ENCODE measurements around the gene FHIT.

The FHIT gene

GRCh38 chr3:60756241-60757030, 494.8 kb downstream of the FHIT start:
- DNase-seq = no peak

DNA sequence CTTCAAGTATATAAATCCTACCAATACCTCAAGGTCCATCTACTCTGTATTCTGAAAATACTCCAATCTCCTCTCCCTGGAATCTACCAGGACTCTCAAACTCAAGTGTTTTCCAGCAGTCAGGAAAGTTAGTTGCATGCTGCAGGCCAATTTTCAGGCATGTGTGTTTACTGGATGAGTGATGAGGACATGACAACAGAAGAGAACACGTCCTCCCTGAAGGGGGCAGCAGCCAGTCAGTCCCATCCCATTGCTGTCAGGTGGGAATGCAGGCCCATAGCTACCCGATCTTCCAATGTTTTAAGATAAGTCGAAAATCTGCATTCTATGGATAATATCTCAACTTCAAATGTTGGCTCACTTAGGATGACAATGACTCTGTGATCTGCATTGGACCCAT, 496.2 kb downstream of the FHIT start:
- no peak for DNase-seq

GRCh38 chr3:60754617-60755016, 496.6 kb downstream of the FHIT start:
- DNase-seq = peak in 1 of 3 donors; percentile 33

DNA sequence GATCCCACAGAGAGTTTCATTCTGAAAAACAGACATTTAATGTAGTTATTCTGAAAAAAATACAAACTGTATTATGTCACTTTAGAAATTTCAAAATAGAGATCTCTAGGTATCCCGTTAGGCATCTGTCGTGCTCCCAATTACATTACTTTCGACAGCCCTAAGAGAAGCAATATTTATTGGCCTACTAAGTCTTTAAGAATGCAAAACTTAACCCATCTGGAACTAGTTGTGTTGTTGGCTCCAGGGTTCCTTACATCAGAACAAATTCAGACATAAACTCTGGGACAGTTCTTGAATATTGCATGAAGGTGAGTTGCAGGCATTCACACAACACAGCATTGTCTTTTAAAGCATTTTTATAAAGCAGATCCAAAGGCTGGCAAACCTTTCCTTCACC, 498.4 kb downstream of the FHIT start:
- DNase-seq = no peak

DNA sequence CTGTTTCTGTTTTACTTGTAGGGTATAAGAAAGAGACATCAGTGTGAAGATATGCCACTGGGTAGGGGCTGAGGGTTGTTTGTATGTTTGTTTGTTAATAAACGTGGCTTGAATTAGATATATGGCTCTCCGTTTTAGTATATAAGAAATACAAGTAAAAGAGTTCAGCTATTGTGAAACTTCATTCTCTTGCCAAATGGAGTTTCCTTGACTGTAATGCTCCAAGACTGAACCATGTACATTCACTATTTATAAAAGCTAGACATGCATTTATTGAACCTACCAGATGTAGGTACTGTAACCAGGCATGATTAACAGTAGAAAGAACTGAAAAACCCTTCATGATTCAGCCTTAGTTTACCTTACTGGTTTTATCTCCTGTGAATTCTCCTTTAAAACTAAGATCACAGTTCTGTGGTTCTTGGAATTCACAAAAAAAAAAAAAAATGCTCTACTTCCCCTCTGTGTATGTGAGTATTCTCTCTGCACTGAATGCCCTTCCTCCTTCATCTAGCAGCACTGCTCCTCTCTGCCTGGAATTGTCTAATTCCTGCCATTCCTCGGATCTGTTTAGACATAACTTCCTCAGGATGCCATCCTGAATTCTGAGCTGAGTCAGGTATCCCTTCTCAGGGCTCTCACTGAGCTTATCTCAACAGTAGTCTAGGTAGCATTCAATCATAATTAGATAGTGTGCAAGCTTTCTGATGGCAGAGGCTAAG, 504.4 kb downstream of the FHIT start:
- peak in 2 of 3 donors; percentile 8 to 21 for DNase-seq

- DNase-seq = no peak
Measured at GRCh38 chr3:60746043-60746638, 505.1 kb downstream of the FHIT start.

DNA sequence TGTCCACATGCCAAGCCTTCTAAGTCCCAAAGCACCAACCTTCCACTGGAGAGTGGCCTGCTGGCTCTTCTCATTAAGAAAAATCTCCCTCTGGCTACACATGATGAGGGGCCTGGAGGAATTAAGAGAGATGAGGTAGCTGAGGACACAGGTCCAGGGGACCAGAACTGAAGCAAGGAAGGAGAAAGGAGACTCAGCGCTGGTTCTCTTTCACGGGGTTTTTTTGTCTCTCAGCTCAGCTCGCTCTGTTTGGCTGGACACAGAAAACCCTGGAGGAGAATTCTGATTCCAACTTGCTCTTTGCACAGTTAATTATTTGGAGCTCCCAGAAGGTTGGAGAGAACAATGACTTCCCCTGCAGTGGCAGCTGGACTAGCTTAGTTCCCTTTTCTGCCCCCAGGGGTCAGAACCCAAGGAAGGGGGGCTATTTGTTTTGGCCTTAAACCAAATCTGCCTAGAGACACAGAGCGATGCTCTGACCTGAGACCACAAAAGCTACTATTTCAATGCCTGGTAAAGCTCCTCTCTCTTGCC, 507.6 kb downstream of the FHIT start:
- DNase-seq = no peak

DNA sequence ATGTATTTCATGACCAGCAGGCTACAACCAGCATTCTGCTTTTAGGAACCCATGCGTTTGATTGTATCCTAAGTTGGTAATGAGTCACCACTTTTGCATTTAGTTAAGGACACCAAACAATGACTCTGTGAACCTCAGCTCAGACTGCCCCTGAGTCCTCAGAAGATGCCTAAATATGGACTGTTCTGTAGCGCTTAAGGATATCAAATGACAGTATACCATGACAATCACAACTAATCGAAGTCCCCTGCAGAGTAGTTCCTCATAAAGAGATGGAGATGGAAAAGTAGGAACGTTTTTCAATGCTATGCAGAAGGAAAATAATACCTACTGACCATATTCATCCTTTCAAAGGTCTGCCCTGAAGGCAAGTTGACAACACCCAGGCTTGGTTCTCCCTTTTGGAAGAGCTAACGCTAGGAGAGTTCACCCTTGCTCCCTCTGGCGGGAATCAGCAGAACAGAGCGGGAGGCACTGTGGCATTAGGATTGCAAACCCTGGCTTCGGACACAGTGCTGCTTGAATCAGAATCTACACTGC, 508.6 kb downstream of the FHIT start:
- DNase-seq = no peak

- DNase-seq = no peak
Measured at GRCh38 chr3:60737633-60738399, 513.4 kb downstream of the FHIT start.

DNA sequence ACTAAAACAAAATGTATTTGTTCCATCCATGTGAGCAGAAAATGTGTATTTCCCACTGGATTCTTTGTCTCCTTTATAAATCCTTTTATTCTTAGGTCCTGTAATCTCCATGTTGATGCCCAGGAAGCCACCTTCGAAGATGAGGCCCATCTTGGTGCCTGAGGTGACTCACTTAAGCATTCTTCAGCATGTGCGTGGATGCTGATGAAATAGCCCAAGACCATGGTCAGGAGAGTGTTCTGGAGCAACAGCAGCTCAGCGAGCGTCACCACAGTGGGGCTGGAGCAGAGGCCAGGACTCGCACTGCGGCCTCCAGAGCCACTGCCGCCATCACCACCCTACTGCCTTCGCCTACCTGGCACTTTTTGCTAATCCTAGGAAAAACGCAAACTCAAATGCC, 520.9 kb downstream of the FHIT start:
- DNase-seq = no peak

GRCh38 chr3:60729056-60729455, 522.2 kb downstream of the FHIT start:
- DNase-seq = no peak

GRCh38 chr3:60728006-60728405, 523.2 kb downstream of the FHIT start:
- DNase-seq = no peak

DNA sequence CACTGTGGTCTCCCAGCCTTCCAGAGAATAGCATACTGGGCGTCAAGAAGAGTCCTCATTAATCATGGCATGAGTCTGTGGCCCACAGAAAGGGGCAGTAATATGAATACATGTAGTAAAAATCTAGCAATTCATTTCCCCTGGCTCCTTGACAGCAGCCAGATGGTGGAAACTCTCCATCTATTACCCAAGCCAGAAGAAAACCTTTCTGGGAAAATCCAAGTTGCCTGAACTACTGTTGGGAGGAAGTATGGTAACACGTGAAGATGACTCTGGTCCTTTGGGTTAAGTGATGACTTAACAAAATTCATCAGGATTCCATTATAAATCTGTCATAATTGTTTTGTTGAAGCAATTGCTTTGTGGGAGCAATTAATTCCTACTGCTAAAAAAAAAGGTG, 530.5 kb downstream of the FHIT start:
- DNase-seq = peak; percentile 46 to 48 (median 47)

- DNase-seq = no peak
Measured at GRCh38 chr3:60716573-60716972, 534.7 kb downstream of the FHIT start.

GRCh38 chr3:60708191-60708975, 542.9 kb downstream of the FHIT start:
- DNase-seq = no peak

DNA sequence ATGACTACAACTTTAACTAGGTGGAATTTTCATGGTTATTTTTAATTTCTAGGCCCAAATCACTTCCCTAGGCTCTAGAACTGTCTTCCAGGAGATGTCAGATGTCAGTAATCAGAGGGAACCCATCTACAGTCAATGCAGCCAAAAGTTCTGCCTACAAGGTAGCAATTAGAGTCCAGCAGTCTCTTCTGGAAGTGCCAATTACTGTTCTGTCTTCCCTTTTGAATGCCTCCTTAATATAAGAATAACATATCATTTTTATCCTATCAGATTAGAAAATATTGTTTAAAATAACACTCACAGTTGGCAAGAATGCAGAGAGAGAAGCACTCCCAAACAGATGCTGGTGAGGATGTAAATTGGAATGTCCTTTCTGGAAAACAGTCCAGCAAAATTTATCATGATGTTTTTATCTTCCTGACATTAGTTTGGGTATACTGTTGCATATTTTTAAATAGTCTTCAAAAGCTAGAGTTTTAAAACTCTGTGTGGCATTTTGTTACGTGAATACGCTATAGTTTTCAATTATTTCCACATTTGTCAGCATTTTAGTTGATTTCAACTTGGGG, 543.7 kb downstream of the FHIT start:
- DNase-seq = no peak

- no peak for DNase-seq
Measured at GRCh38 chr3:60703956-60704736, 547.1 kb downstream of the FHIT start.

DNA sequence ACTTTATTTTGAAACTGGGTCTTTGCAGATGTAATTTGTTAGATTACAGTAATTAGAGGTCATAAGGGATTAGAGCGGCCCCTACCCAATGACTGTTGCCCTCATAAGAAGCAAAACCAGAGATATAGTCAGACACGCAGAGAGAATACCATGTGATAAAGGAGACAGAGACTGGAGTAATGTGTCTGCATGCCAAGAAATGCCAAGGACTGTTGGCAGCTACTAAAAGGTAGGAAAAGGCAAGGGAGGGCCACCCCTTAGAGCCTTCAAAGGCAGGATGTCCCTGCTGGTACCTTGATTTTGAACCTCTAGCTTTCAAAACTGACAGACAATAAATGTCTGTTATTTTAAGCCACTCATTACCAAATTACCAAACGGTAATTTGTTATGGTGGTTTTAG, 548.2 kb downstream of the FHIT start:
- DNase-seq = no peak

GRCh38 chr3:60698117-60698516, 553.1 kb downstream of the FHIT start:
- no peak for DNase-seq

GRCh38 chr3:60697132-60697531, 554.1 kb downstream of the FHIT start:
- no peak for DNase-seq
